Measurements from ENCODE around the gene TEF. TPM values are rescaled to one million over a fixed set of nuclear protein-coding genes. Genes with fewer than 3 reads are reported as not detected.
"Not testable (repeated sequence)": the region's sequence is repeated elsewhere in the genome, so short reads cannot be mapped to it uniquely, and the experiment has no call there.

Gene TEF
- total RNA-seq, 1 donor, result 2.2 TPM

DNA sequence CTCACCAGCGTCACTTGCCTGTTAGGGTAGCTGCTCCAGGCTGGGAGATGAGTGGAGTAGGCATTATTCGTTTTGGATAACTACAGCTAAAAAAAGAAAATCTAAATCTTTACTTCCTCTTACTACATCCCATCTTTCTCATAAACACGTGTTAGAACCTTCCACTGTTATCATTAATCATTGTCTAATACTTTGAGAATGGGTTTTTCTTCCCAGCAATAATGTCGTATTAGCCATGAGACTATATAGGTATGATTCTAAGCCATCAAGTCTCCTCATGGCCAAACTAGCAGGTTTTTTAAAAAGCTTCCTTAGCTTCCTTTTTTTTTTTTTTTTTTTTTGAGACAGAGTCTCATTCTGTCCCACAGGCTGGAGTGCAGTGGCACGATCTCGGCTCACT lies 3.9 kb upstream of the TEF start:
- no peak for DNase-seq (ENCODE audit: low read depth in 2 of 3, low spot score in 2 of 3)

DNA sequence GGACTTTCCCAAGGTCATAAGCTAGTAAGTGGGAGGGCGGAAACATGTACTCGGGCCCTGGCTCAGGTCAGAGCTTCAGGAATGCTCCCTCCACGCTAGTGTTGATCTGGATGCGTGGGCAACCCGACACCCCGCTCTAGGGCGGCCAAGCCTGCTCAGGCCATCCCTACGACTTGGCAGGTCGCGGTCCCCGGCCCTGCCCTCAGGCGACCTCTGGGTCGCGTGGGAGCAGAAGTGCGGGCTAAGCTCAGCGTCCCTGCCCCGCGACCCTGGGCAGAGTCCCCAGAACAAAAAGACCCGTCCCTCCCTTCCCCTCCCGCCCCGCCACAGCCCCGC lies 781 bp upstream of the TEF start:
- DNase-seq (ENCODE audit: low read depth in 2 of 3, low spot score in 2 of 3), result no peak

DNA sequence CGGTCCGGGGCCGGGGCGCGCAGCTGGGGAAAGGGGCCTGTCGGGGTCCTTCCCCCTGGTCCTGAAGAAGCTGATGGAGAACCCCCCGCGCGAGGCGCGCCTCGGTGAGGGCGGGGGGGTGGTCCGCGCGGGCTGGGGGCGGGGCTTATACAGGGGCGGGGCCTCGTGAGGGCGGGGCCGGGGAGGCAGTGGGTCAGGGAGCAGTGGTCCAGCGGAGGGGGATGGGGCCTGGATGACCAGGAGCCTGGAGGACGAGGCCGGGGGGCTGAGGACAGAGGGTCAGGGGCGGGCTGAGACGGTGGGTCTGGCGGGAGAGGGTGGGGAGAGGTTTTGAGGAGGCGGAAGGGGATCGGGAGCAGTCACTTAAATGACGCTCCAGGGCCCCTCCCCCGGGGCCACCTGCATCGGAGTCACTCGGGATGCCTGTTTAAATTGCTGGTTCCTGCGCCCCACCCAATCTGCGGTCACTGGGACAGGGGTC lies 396 bp downstream of the TEF start:
- DNase-seq (ENCODE audit: low read depth in 2 of 3, low spot score in 2 of 3), result peak; percentile 51 to 68 (median 53)

DNA sequence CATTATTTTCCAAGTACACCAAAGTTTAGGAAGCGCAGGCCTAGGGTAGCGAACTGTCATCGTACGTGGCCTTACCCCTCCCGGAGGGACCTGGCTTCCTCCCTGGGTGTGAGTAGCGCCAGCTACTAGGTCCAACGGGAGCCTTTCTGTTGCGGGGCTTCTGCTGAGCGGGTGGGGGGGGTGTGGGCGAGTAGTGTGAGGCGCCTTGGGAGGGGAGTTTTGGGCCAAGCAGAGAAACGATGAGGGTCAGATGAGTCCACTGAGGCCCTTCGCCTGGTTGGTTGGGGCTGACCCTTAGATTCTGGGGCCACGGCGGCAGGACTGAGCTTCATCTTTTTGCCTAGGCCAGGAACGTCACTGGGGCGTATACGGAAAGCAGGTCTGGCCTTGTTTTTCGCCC lies 868 bp downstream of the TEF start:
- peak in 1 of 3 donors; percentile 32 for DNase-seq (ENCODE audit: low read depth in 2 of 3, low spot score in 2 of 3)

DNA sequence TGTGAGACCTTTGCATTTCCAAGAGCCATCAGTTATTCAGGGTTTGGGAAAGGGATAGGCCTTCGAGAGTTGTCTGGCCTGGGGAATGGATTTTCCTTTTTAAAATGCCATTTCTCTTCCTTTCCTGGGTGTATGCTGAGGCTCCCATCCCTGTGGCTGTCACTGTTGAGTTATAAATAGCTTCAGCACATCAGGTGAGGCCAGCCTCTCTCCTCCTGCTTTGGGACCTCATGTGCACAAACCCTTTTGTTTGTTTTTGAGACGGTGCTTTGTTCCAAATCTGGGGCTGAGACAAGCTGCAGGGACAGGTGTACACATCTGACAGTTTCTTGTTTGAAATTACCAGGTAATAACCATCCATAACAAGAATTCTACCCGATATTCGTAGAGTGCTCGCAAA lies 1.3 kb downstream of the TEF start:
- DNase-seq (ENCODE audit: low read depth in 2 of 3, low spot score in 2 of 3), result no peak

DNA sequence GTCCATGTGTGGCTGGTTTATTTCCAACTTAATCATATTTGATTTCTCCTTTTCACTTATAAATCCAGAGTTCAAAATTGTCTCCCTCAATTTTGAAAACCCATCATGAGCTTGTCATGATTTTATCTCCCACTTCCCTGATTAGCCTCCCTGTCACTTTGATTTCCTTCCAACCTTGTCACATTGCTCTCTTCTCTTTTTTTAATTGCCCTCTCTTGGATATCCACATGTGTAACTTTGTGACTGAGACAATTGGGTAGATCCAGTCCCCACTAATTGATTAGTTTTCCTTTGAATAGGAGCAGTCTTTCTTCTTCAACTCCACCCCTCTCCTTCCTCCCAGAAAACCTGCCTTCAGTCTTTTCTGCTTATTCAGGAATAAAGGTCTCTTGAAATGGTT lies 2.4 kb downstream of the TEF start:
- no peak for DNase-seq (ENCODE audit: low read depth in 2 of 3, low spot score in 2 of 3)

DNA sequence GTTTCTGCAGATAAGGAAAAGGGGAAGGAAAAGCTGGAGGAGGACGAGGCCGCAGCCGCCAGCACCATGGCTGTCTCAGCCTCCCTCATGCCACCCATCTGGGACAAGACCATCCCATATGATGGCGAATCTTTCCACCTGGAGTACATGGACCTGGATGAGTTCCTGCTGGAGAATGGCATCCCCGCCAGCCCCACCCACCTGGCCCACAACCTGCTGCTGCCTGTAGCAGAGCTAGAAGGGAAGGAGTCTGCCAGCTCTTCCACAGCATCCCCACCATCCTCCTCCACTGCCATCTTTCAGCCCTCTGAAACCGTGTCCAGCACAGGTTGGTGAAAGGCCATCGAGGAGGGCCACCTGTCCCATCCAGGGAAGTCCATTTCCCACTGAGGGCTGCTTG lies 5.6 kb downstream of the TEF start:
- DNase-seq (ENCODE audit: low read depth in 2 of 3, low spot score in 2 of 3), result no peak

DNA sequence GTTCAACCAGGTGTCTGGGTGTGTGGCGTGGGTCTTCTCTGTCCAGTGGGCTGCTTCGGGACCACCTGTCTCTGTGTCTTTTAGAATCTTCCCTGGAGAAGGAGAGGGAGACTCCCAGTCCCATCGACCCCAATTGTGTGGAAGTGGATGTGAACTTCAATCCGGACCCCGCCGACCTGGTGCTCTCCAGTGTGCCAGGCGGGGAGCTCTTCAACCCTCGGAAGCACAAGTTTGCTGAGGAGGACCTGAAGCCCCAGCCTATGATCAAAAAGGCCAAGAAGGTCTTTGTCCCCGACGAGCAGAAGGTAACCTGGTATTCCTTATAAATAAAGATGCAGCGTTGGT lies 12.2 kb downstream of the TEF start:
- no peak for DNase-seq (ENCODE audit: low read depth in 2 of 3, low spot score in 2 of 3)

DNA sequence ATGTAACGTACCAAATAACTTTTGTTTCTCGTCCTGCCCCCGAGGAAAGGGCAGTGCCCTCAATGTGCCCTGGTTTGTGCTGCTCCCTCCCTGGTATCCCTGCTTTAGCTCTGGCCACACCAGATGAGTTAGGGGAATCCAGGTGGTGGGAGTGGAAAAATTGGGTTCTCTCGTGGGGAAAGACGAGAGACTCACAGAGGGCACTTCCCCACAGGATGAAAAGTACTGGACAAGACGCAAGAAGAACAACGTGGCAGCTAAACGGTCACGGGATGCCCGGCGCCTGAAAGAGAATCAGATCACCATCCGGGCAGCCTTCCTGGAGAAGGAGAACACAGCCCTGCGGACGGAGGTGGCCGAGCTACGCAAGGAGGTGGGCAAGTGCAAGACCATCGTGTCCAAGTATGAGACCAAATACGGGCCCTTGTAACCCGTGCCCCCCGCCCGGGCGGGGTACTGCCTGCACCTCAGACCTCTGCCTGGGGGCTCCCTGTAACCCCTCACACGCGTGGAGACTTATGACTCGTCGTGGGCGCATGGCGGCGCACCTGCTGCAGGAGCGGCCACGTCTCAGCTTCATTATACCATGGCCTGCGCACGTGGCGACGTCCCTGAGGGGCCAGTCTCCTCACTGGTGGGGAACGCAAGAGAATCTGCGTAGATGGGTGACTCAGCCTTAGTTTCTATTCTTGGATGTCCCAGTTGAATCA lies 13.9 kb downstream of the TEF start:
- no peak for DNase-seq (ENCODE audit: low read depth in 2 of 3, low spot score in 2 of 3)

DNA sequence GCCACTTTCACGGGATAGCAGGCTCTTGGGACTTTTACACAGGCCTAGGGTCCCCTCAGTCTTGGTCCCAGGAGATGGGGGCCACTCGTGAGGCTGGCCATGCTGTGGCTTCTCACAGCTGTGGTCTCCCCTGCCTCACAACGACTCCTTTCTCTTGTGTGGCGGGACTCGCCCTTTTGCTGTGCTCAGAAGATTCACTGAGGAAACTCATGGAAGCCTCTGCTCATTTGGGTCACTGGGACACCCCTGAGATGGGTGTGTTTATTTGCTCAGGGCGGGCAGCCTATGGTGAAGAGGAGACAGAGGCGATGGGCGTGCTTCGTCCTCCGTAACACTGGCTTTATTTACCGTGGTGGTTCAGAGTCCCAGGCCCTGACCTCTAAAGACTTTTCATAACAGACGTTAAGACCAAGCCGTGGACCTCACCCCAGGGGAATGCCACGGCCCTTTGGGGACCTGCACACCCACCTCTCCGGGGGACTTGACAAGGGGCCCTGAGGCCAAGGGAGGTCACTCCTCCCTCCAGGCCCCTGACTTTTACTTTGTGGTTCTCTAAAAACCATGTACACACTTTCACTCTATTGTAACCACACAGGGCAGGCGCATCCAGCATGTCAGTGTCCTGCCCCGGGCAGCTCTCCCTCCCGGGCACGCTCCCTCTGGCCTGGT lies 15.5 kb downstream of the TEF start:
- DNase-seq (ENCODE audit: low read depth in 2 of 3, low spot score in 2 of 3), result no peak

DNA sequence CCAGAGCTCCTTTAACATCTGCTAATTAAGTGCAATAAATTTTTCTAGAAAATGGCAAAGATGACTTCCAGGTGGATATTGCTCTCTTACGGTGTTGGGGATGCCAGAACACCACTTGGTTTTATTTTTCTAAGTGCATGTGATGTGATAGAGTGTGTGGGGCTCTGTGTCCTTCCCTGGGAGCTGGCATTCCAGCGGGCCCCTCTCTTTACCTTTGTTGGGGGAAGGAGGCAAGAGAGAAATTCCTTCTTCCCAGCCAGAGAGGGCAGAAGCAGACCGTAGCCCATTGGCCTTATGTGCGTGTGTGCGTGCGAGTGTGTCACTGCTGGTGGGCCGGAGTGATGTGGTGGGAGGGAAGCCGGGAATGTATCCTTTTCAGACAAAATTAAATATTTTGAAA lies 17.2 kb downstream of the TEF start:
- DNase-seq (ENCODE audit: low read depth in 2 of 3, low spot score in 2 of 3), result no peak

DNA sequence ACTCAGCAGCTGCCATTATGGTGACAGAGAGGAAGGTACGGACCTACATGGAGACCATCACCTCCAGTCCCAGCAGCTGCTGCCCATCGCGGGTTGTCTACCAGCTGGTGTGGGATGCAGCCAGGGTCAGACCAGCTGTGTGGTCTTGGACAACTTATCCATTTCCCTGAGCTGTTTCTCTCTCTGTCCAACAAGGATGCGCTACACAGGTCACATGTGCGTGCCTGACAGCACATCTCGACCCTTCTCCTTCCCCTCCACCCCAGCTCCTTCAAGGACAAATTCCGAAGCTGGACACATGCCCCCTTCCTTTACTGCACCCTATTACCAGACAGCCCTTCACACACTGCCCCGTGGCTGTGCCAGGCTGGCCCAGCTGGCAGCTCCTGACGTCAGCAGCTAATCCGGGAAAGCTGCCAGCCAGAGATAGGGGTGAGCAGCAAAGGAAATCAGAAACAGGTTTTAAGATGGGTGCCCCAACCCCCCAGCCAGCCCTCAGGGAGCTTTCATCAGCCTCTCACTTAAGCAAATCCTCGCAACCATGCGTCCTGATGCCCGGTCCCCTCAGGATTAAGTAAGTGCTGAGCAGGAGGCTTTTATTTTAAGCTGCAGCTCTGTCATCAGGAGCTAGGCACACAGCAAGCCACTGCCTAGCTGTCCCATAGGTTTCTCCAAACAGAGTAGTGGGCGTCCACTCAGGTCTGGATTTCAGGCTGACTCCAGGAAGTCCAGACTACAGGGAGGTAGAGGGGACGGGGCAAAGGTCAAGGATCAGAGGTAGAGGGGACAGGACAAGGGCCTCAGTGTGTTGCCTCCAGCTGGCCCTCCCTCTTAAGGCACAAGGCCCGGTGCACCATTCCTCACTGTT lies 20.3 kb downstream of the TEF start:
- peak in 2 of 3 donors; percentile 61 to 77 for DNase-seq (ENCODE audit: low read depth in 2 of 3, low spot score in 2 of 3)

DNA sequence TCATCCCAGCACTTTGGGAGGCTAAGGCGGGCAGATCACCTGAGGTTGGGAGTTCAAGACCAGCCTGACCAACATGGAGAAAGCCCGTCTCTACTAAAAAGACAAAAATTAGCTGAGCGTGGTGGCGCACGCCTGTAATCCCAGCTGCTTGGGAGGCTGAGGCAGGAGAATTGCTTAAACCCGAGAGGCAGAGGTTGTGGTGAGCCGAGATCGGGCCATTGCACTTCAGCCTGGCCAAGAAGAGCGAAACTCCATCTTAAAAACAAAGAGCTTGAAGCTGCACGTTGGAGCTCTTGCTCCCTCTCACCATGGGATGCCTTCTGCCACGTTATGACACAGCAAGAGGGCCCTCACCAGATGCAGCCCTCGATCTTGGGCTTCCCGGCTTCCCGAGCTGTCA lies 21.1 kb downstream of the TEF start:
- not testable (repeated sequence) for DNase-seq (ENCODE audit: low read depth in 2 of 3, low spot score in 2 of 3)

DNA sequence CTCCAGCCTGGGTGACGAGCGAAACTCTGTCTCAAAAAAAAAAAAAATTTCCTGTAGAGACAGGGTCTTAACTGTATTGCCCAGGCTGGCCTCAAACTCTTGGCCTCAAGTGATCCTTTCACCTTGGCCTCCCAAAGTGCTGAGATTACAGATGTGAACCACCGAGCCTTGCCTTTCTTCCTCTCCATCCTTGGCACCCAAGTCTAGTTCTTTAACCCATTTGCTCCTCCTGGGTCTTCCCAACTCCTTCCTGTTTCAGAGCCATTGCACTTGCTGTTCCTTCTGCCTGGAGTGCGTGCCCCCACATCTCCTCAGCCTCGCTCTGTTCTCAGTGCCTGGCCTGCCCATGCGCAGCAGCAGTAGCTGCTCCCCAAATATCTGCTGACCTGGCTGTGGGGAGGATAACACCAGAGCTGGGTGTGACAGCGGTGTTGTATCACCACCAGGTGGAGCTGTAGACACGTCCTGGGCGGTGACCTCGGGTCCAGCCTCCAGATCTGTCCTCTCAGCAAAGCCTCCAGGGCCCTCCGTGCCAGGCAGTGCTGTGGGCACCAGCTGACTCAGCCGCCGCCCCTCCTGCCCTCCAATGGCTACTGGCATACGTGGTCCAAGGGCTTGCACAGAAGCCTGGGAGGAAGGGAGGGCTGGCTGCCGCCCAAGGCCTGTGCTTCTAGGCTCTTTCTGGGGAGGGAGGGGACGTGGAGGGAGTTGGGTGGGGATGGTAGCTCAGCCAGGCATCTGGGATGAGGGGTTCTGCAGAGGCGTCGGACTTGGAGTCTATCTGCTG lies 22.0 kb downstream of the TEF start:
- peak; percentile 69 to 93 (median 88) for DNase-seq (ENCODE audit: low read depth in 2 of 3, low spot score in 2 of 3)

DNA sequence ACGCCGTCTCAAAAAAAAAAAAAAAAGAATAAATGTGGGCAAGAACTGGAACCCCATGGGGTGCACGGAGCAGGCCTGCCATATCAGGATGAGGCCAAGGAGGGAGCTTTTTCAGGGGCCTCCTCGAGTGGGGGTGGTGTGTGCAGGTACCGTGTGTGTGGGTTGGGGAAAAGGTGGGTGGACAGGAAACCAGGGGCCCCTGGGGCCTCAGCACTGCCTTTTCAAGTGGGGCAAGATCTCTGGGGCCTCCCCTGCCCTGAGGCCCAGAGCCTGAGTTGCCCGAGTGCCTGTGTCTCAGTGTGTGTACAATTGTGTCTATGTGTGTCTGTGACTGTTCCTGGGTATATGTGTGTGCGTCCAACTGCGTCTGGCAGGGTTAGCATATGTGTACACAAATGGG lies 23.8 kb downstream of the TEF start:
- DNase-seq (ENCODE audit: low read depth in 2 of 3, low spot score in 2 of 3), result no peak

DNA sequence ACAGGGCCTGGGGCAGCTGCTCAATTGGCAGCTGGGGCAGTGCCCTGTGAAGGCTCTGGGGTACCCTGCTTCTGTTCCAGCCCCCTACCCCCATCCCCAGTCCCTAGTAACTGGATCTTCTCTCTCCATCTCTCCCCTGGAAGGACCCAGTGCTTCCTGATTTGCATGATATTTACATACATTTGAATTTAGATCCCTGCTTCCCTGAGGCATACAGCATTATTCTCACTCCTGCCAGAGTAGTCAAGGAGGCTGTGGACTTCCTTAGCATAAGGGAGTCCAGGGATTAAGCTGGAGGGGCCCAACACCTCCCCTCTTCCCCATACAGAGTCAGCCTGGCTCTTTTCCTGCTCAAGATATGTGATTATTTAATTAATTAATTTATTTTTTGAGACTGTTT lies 24.7 kb downstream of the TEF start:
- no peak for DNase-seq (ENCODE audit: low read depth in 2 of 3, low spot score in 2 of 3)

DNA sequence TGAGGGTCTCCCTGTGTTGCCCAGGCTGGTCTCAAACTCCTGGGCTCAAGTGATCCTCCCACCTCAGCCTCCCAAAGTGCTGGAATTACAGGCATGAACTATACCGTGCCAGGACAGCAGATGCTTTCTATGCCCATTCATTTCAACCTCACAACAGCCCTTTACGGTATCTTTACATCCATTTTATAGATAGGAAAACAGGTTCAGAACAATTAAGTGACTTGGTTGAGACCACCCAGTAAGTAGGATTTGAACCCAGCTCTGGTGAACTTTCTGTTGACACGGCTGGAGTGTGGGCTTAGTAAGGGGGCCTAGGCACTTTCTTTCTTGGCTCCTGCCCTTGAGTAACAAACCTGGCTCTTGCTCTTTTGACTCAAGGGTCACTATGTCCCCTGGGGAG lies 25.7 kb downstream of the TEF start:
- no peak for DNase-seq (ENCODE audit: low read depth in 2 of 3, low spot score in 2 of 3)

DNA sequence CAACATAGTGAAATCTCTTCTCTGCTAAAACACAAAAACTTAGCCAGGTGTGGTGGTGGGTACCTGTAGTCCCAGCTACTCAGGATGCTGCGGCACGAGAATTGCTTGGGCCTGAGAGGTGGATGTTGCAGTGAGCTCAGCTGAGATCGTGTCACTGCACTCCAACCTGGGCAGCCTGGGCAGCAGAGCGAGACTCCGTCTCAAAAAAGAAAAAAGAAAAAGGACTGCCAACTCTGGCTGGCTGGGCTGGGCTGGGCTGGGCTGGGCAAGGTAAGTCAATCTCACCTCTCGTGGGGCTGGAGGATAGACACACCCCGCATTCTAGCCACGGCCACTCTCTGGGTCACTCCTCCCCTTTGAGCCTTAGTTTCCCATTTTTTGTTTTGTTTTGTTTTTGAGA lies 26.9 kb downstream of the TEF start:
- DNase-seq (ENCODE audit: low read depth in 2 of 3, low spot score in 2 of 3), result no peak

DNA sequence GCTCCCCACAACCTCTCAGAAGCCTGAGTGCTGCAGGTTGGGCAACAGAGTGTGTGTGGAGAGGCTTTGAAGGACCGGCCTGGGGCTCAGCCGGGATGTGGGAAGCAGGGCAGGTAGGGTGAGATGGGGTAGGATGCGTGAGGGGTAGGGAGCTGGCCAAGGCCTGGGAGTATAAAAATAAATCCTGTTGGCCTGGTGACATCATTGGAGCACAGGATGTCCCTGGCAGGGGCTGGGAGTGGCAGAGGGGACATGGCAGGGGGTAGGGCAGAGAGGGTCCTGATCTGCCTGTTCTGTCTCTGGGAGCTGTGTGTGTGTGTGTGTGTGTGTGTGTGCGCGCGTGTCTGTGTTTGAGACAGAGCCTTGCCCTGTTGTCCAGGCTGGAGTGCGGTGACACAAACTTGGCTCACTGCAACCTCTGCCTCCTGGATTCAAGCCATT lies 28.6 kb downstream of the TEF start:
- no peak for DNase-seq (ENCODE audit: low read depth in 2 of 3, low spot score in 2 of 3)

DNA sequence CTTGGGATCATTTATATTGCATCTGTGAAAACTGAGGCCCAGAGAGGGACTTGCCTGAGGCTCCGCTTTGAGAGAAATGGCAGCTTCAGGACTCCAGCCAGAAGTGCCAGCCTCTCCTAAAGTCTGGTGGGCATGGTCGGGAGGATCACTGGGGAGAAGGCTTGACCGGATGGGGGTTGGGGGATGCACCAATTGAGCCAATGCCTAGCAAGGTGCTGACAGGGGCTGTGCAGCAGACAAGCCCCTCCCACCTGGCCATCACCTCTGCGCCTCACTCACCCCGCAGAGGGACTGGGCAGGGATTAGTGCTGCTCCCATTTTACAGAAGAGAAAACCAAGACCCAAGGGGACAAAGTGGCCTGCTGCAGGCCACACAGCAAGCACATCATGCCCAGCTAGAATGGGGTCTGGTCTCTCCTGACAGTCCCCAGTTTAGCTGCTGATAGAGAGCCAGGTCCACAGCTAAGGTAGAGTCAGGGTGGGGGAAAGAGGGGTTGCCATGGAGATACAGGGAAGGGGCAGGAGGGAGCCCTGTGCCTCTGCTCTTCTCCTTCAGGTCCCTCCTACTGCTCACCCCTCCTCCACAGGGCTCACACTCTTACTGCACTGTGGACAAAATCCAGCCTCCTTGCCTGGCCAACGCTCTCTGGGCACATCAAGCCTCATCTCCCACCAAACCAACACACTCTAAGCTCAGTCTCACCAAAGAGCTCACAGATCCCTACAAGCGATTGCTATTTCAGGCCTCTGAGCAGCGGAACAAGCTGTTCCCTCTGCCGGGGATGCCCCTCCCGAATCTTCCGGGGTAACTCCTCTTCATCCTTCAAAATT lies 29.5 kb downstream of the TEF start:
- DNase-seq (ENCODE audit: low read depth in 2 of 3, low spot score in 2 of 3), result no peak
